ENCODE measurements around the gene CARS2.
"Not testable (repeated sequence)": the region's sequence is repeated elsewhere in the genome, so short reads cannot be mapped to it uniquely, and the experiment has no call there.

CARS2 gene

DNA sequence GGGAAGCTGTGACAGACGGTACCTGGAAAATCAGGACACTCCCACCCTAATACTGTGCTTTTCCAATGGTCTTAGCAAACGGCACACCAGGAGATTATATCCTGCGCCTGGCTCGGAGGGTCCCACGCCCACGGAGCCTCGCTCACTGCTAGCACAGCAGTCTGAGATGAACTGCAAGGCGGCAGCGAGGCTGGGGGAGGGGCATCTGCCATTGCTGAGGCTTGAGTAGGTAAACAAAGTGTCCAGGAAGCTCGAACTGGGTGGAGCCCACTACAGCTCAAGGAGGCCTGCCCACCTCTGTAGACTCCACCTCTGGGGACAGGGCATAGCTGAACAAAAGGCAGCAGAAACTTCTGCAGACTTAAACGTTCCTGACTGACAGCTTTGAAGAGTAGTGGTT, 36.1 kb downstream of the CARS2 start:
- H3K4me3 ChIP-seq (ENCODE audit: control insufficient read depth in 1 of 7, extremely low read depth in 1 of 7, insufficient read depth in 4 of 7, low read depth in 2 of 7, low read length in 6 of 7); H3K27me3 ChIP-seq (replicated peaks in 2 of 5; ENCODE audit: control insufficient read depth in 4 of 5, insufficient read depth in 5 of 5, low read length in 4 of 5); H3K9me3 ChIP-seq (ENCODE audit: control extremely low read depth in 1 of 5, control insufficient read depth in 4 of 5, insufficient read depth in 2 of 5, low read depth in 1 of 5, low read length in 4 of 5); DNase-seq; H3K27ac ChIP-seq (ENCODE audit: insufficient read depth in 1 of 2, low read depth in 1 of 2, low read length in 2 of 2, poor library complexity in 1 of 2, severe bottlenecking in 2 of 2); H3K4me1 ChIP-seq (ENCODE audit: control extremely low read depth in 1 of 4, control insufficient read depth in 4 of 4, insufficient read depth in 4 of 4, low read length in 3 of 4); POLR2A ChIA-PET: not testable (repeated sequence)
- H3K36me3 ChIP-seq (ENCODE audit: control insufficient read depth in 4 of 4, insufficient read depth in 4 of 4, low read length in 3 of 4): peaks cover 13 to 53% (median 34%) of the 10 kb centered on the region in 4 experiments
- WGBS (ENCODE audit: insufficient coverage): 94% methylated on average over 6 of the region's 11 CpGs
- CTCF ChIA-PET: interaction anchor here (2.2 kb wide), 1 partner anchor 14 kb away, joined by 5 read pairs; no protein-coding TSS in a partner anchor

GRCh38 chr13:110669036-110669435, 36.9 kb downstream of the CARS2 start:
- peaks cover 0 to 6% (median 0%) of the 10 kb centered on the region in 5 experiments for H3K9me3 ChIP-seq (ENCODE audit: control extremely low read depth in 1 of 5, control insufficient read depth in 4 of 5, insufficient read depth in 2 of 5, low read depth in 1 of 5, low read length in 4 of 5)
- peaks cover 13 to 58% (median 39%) of the 10 kb centered on the region in 4 experiments for H3K36me3 ChIP-seq (ENCODE audit: control insufficient read depth in 4 of 4, insufficient read depth in 4 of 4, low read length in 3 of 4)
- WGBS (ENCODE audit: insufficient coverage): 100% methylated on average over 3 of the region's 9 CpGs
- no peaks in the 10 kb centered on the region for H3K27me3 ChIP-seq (replicated peaks in 2 of 5; ENCODE audit: control insufficient read depth in 4 of 5, insufficient read depth in 5 of 5, low read length in 4 of 5)
- H3K4me3 ChIP-seq (ENCODE audit: control insufficient read depth in 1 of 7, extremely low read depth in 1 of 7, insufficient read depth in 4 of 7, low read depth in 2 of 7, low read length in 6 of 7): no peak overlapping the region
- POLR2A ChIA-PET: no interaction called here
- CTCF ChIA-PET: interaction anchor here (0.7 to 2.2 kb wide), 2 partner anchors 8 to 15 kb away, joined by 4 to 5 read pairs; no protein-coding TSS in a partner anchor
- peaks cover 0 to 6% (median 0%) of the 10 kb centered on the region in 4 experiments for H3K4me1 ChIP-seq (ENCODE audit: control extremely low read depth in 1 of 4, control insufficient read depth in 4 of 4, insufficient read depth in 4 of 4, low read length in 3 of 4)
- DNase-seq: no peak
- no peak overlapping the region for H3K27ac ChIP-seq (ENCODE audit: insufficient read depth in 1 of 2, low read depth in 1 of 2, low read length in 2 of 2, poor library complexity in 1 of 2, severe bottlenecking in 2 of 2)

DNA sequence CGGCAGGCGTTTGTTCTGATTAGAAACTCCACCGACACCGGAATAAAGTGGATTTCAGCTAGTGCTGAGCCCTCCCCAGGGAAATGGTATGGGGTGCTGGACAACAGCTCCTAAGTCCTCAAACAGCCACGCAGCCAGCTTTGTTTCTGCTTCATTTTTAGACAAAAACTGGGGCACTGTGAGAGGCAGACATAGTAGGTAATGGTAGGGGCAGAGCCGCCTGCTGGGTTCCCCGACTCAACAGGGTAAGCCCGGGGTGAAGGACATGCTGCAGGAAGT, 39.7 kb downstream of the CARS2 start:
- H3K27ac ChIP-seq (ENCODE audit: insufficient read depth in 1 of 2, low read depth in 1 of 2, low read length in 2 of 2, poor library complexity in 1 of 2, severe bottlenecking in 2 of 2): no peak overlapping the region
- peaks cover 17 to 82% (median 65%) of the 10 kb centered on the region in 4 experiments for H3K36me3 ChIP-seq (ENCODE audit: control insufficient read depth in 4 of 4, insufficient read depth in 4 of 4, low read length in 3 of 4)
- H3K27me3 ChIP-seq (replicated peaks in 2 of 5; ENCODE audit: control insufficient read depth in 4 of 5, insufficient read depth in 5 of 5, low read length in 4 of 5): no peaks in the 10 kb centered on the region
- CTCF ChIA-PET: interaction anchor here (1.0 kb wide), 1 partner anchor 20 kb away, joined by 3 read pairs; no protein-coding TSS in a partner anchor
- 90% methylated on average over 7 of the region's 8 CpGs for WGBS (ENCODE audit: insufficient coverage)
- no peak overlapping the region for H3K4me3 ChIP-seq (ENCODE audit: control insufficient read depth in 1 of 7, extremely low read depth in 1 of 7, insufficient read depth in 4 of 7, low read depth in 2 of 7, low read length in 6 of 7)
- no peak for DNase-seq
- H3K4me1 ChIP-seq (ENCODE audit: control extremely low read depth in 1 of 4, control insufficient read depth in 4 of 4, insufficient read depth in 4 of 4, low read length in 3 of 4): peaks cover 0 to 6% (median 0%) of the 10 kb centered on the region in 4 experiments
- POLR2A ChIA-PET: no interaction called here
- H3K9me3 ChIP-seq (ENCODE audit: control extremely low read depth in 1 of 5, control insufficient read depth in 4 of 5, insufficient read depth in 2 of 5, low read depth in 1 of 5, low read length in 4 of 5): peaks cover 0 to 19% (median 4%) of the 10 kb centered on the region in 5 experiments

- H3K4me3 ChIP-seq (ENCODE audit: control insufficient read depth in 1 of 7, extremely low read depth in 1 of 7, insufficient read depth in 4 of 7, low read depth in 2 of 7, low read length in 6 of 7): no peak overlapping the region
- DNase-seq: no peak
- WGBS (ENCODE audit: insufficient coverage): 92% methylated on average over 22 of the region's 23 CpGs
- peaks cover 19 to 83% (median 68%) of the 10 kb centered on the region in 4 experiments for H3K36me3 ChIP-seq (ENCODE audit: control insufficient read depth in 4 of 4, insufficient read depth in 4 of 4, low read length in 3 of 4)
- peaks cover 0 to 23% (median 9%) of the 10 kb centered on the region in 5 experiments for H3K9me3 ChIP-seq (ENCODE audit: control extremely low read depth in 1 of 5, control insufficient read depth in 4 of 5, insufficient read depth in 2 of 5, low read depth in 1 of 5, low read length in 4 of 5)
- peaks cover 0 to 6% (median 0%) of the 10 kb centered on the region in 4 experiments for H3K4me1 ChIP-seq (ENCODE audit: control extremely low read depth in 1 of 4, control insufficient read depth in 4 of 4, insufficient read depth in 4 of 4, low read length in 3 of 4)
- CTCF ChIA-PET: interaction anchor here (0.8 to 1.0 kb wide), 2 partner anchors 16 to 258 kb away, joined by 3 read pairs; no protein-coding TSS in a partner anchor
- no peaks in the 10 kb centered on the region for H3K27me3 ChIP-seq (replicated peaks in 2 of 5; ENCODE audit: control insufficient read depth in 4 of 5, insufficient read depth in 5 of 5, low read length in 4 of 5)
- POLR2A ChIA-PET: no interaction called here
- no peak overlapping the region for H3K27ac ChIP-seq (ENCODE audit: insufficient read depth in 1 of 2, low read depth in 1 of 2, low read length in 2 of 2, poor library complexity in 1 of 2, severe bottlenecking in 2 of 2)
These were observed 40.2 kb downstream of the CARS2 start for GRCh38 chr13:110665491-110666254.

- no peak for DNase-seq
- POLR2A ChIA-PET: no interaction called here
- CTCF ChIA-PET: interaction anchor here (0.8 to 1.1 kb wide), 3 partner anchors 16 to 259 kb away, joined by 3 read pairs; no protein-coding TSS in a partner anchor
- Histone ChIP-seq H3K27ac (ENCODE audit: insufficient read depth in 1 of 2, low read depth in 1 of 2, low read length in 2 of 2, poor library complexity in 1 of 2, severe bottlenecking in 2 of 2) (no peak overlapping the region), H3K27me3 (replicated peaks in 2 of 5; ENCODE audit: control insufficient read depth in 4 of 5, insufficient read depth in 5 of 5, low read length in 4 of 5) (no peaks in the 10 kb centered on the region), H3K4me3 (ENCODE audit: control insufficient read depth in 1 of 7, extremely low read depth in 1 of 7, insufficient read depth in 4 of 7, low read depth in 2 of 7, low read length in 6 of 7) (peak overlapping the region in 1 of 7 experiments; percentile 15), H3K36me3 (ENCODE audit: control insufficient read depth in 4 of 4, insufficient read depth in 4 of 4, low read length in 3 of 4) (peaks cover 21 to 83% (median 67%) of the 10 kb centered on the region in 4 experiments), H3K4me1 (ENCODE audit: control extremely low read depth in 1 of 4, control insufficient read depth in 4 of 4, insufficient read depth in 4 of 4, low read length in 3 of 4) (peaks cover 0 to 6% (median 0%) of the 10 kb centered on the region in 4 experiments), H3K9me3 (ENCODE audit: control extremely low read depth in 1 of 5, control insufficient read depth in 4 of 5, insufficient read depth in 2 of 5, low read depth in 1 of 5, low read length in 4 of 5) (peaks cover 0 to 26% (median 9%) of the 10 kb centered on the region in 5 experiments)
- WGBS (ENCODE audit: insufficient coverage): 100% methylated on average over 10 of the region's 11 CpGs
These were observed 41.2 kb downstream of the CARS2 start for GRCh38 chr13:110664673-110665072.

DNA sequence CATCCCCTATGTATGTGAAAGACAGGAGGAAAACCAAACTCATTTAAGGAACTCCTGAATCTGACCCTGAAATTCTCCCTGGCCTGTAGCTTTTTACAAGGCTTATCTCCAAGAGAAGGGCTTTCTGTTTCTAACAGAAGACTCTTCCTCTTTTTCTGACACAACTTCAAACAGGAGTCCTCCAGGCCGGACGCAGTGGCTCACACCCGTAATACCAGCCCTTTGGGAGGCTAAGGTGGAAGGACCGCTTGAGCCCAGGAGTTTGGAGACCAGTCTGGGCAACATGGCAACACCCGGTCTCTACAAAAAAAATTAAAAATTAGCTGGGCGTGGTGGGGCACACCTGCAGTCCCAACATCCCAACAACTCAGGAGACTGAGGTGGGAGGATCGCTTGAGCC, 41.9 kb downstream of the CARS2 start:
- H3K27ac ChIP-seq (ENCODE audit: insufficient read depth in 1 of 2, low read depth in 1 of 2, low read length in 2 of 2, poor library complexity in 1 of 2, severe bottlenecking in 2 of 2): no peak overlapping the region
- no peak overlapping the region for H3K4me3 ChIP-seq (ENCODE audit: control insufficient read depth in 1 of 7, extremely low read depth in 1 of 7, insufficient read depth in 4 of 7, low read depth in 2 of 7, low read length in 6 of 7)
- DNase-seq: no peak
- H3K4me1 ChIP-seq (ENCODE audit: control extremely low read depth in 1 of 4, control insufficient read depth in 4 of 4, insufficient read depth in 4 of 4, low read length in 3 of 4): peaks cover 0 to 6% (median 0%) of the 10 kb centered on the region in 4 experiments
- peaks cover 0 to 29% (median 9%) of the 10 kb centered on the region in 5 experiments for H3K9me3 ChIP-seq (ENCODE audit: control extremely low read depth in 1 of 5, control insufficient read depth in 4 of 5, insufficient read depth in 2 of 5, low read depth in 1 of 5, low read length in 4 of 5)
- no peaks in the 10 kb centered on the region for H3K27me3 ChIP-seq (replicated peaks in 2 of 5; ENCODE audit: control insufficient read depth in 4 of 5, insufficient read depth in 5 of 5, low read length in 4 of 5)
- ChIA-PET CTCF (interaction anchor here (0.9 to 1.1 kb wide), 2 partner anchors 15 to 48 kb away, joined by 3 read pairs; no protein-coding TSS in a partner anchor), POLR2A (no interaction called here)
- H3K36me3 ChIP-seq (ENCODE audit: control insufficient read depth in 4 of 4, insufficient read depth in 4 of 4, low read length in 3 of 4): peaks cover 21 to 82% (median 66%) of the 10 kb centered on the region in 4 experiments
- WGBS (ENCODE audit: insufficient coverage): 95% methylated on average over 7 of the region's 7 CpGs

- no peak overlapping the region for H3K27ac ChIP-seq (ENCODE audit: insufficient read depth in 1 of 2, low read depth in 1 of 2, low read length in 2 of 2, poor library complexity in 1 of 2, severe bottlenecking in 2 of 2)
- no peaks in the 10 kb centered on the region for H3K27me3 ChIP-seq (replicated peaks in 2 of 5; ENCODE audit: control insufficient read depth in 4 of 5, insufficient read depth in 5 of 5, low read length in 4 of 5)
- POLR2A ChIA-PET: no interaction called here
- H3K4me3 ChIP-seq (ENCODE audit: control insufficient read depth in 1 of 7, extremely low read depth in 1 of 7, insufficient read depth in 4 of 7, low read depth in 2 of 7, low read length in 6 of 7): no peak overlapping the region
- H3K9me3 ChIP-seq (ENCODE audit: control extremely low read depth in 1 of 5, control insufficient read depth in 4 of 5, insufficient read depth in 2 of 5, low read depth in 1 of 5, low read length in 4 of 5): peaks cover 0 to 31% (median 9%) of the 10 kb centered on the region in 5 experiments
- no peak for DNase-seq
- peaks cover 22 to 80% (median 64%) of the 10 kb centered on the region in 4 experiments for H3K36me3 ChIP-seq (ENCODE audit: control insufficient read depth in 4 of 4, insufficient read depth in 4 of 4, low read length in 3 of 4)
- CTCF ChIA-PET: interaction anchor here (0.9 to 1.1 kb wide), 2 partner anchors 14 to 49 kb away, joined by 3 read pairs; no protein-coding TSS in a partner anchor
- peaks cover 0 to 6% (median 2%) of the 10 kb centered on the region in 4 experiments for H3K4me1 ChIP-seq (ENCODE audit: control extremely low read depth in 1 of 4, control insufficient read depth in 4 of 4, insufficient read depth in 4 of 4, low read length in 3 of 4)
- 75% methylated on average over 4 of the region's 7 CpGs for WGBS (ENCODE audit: insufficient coverage)
These were observed 42.4 kb downstream of the CARS2 start for GRCh38 chr13:110663491-110663890.
